Testis (tissue), 3 donors: Measurements from ENCODE around the gene SLC29A1. TPM values are rescaled to one million over a fixed set of nuclear protein-coding genes. Genes with fewer than 3 reads are reported as not detected.

ENCODE experiments used
- DNase-seq: peaks from one replicate; pipeline ENCODE4 v3.0.0-alpha.2; 2019
- H3K27ac ChIP-seq, 2 donors: fragments of 200-600 bp; sonication (generic); one replicate each; pipeline ENCODE4 v1.5.1; 2019
- H3K27me3 ChIP-seq: fragments of 200-600 bp; sonication (generic); one replicate; pipeline ENCODE4 v1.5.1; 2019
- H3K36me3 ChIP-seq: fragments of 200-600 bp; sonication (generic); one replicate; pipeline ENCODE4 v1.5.1; 2017; ENCODE audit warnings: low read depth; ENCODE audit errors: missing control alignments
- H3K4me1 ChIP-seq: fragments of 200-600 bp; sonication (generic); one replicate; pipeline ENCODE4 v1.5.1; 2019
- H3K4me3 ChIP-seq, 2 donors: fragments of 200-600 bp; sonication (generic); one replicate each; pipeline ENCODE4 v1.5.1; 2017 to 2019
- H3K9me3 ChIP-seq: fragments of 200-600 bp; sonication (generic); one replicate; pipeline ENCODE4 v1.5.1; 2017
- CTCF ChIP-seq, 3 experiments: fragments of 450-650 bp in 2 of 3; fragments of 200-600 bp in 1 of 3; sonication (generic) in 1 of 3; IDR thresholded peaks; one replicate each; pipeline ENCODE4 v1.5.1; 2016 to 2019; ENCODE audit warnings: antibody characterized with exemption in 3 of 3, mild to moderate bottlenecking in 2 of 3, moderate library complexity in 1 of 3
- POLR2A ChIP-seq: fragments of 450-650 bp; IDR thresholded peaks from one replicate; pipeline ENCODE4 v1.6.1; 2017; ENCODE audit warnings: antibody characterized with exemption, mild to moderate bottlenecking, moderate library complexity
- WGBS, 2 donors: methylation state at CpG; one replicate each; pipeline ENCODE4 v1.1.5; 2018; 5-methylcytosine and 5-hydroxymethylcytosine counted together
- intact Hi-C: fragments of 100-400 bp; cut with DNase I; formaldehyde crosslinking; loops from one replicate; pipeline ENCODE4 v1.15.1; 2023; ENCODE audit warnings: low total_unique reads
- polyA plus RNA-seq: library from polyadenylated mRNA; stranded (reverse); fragments of 350-450 nt; fragmentation: Illumina TruSeq; extraction: RNeasy Lipid Tissue Mini Kit (QIAGEN cat#74804); gene quantifications from one replicate; pipeline ENCODE4 v1.2.3, GENCODE V29; 2014; ENCODE audit warnings: low read depth, low replicate concordance; ENCODE audit not compliant: insufficient read depth
- total RNA-seq, 2 donors: library from RNA; depleted of rRNA; stranded (reverse); fragments of >200 nt; gene quantifications; one replicate each; pipeline ENCODE4 v1.2.3, GENCODE V29; 2016

The SLC29A1 gene
- total and polyA plus RNA-seq, 3 donors from 2014 or later: 41.2 to 70.0 (median 51.3) TPM

GRCh38 chr6:44228031-44228430 lies 4.6 kb downstream of the SLC29A1 start:
- no peaks in the 10 kb centered on the region for H3K9me3 ChIP-seq
- no peak for TF ChIP-seq POLR2A
- TF ChIP-seq CTCF (IDR thresholded peaks at IDR 0.05): no peak
- no peak overlapping the region for H3K4me3 ChIP-seq
- no peak for DNase-seq
- peaks cover 60% of the 10 kb centered on the region for H3K4me1 ChIP-seq
- no peaks in the 10 kb centered on the region for H3K36me3 ChIP-seq
- intact Hi-C loops: no loop called here
- WGBS, 2 donors: 73 to 93% methylated on average over 6 of the region's 6 CpGs
- no peaks in the 10 kb centered on the region for H3K27me3 ChIP-seq
- H3K27ac ChIP-seq: peak overlapping the region; percentile 44 to 84

GRCh38 chr6:44228433-44228832 lies 5.0 kb downstream of the SLC29A1 start:
- no peak for TF ChIP-seq POLR2A
- TF ChIP-seq CTCF (IDR thresholded peaks at IDR 0.05): no peak
- Histone ChIP-seq H3K4me1 (peaks cover 63% of the 10 kb centered on the region), H3K4me3 (no peak overlapping the region), H3K27me3 (no peaks in the 10 kb centered on the region), H3K36me3 (no peaks in the 10 kb centered on the region), H3K27ac (peak overlapping the region; percentile 44 to 84), H3K9me3 (no peaks in the 10 kb centered on the region)
- DNase-seq: no peak
- intact Hi-C loops: no loop called here
- WGBS, 2 donors: 91 to 100% methylated on average over 3 to 7 of the region's 7 CpGs

GRCh38 chr6:44228836-44229235 lies 5.4 kb downstream of the SLC29A1 start:
- H3K4me3 ChIP-seq: no peak overlapping the region
- intact Hi-C loops: no loop called here
- TF ChIP-seq POLR2A (no peak), CTCF (IDR thresholded peaks at IDR 0.05) (no peak)
- H3K9me3 ChIP-seq: no peaks in the 10 kb centered on the region
- WGBS, 2 donors: 50 to 60% methylated on average over 3 to 5 of the region's 5 CpGs
- H3K4me1 ChIP-seq: peaks cover 66% of the 10 kb centered on the region
- no peaks in the 10 kb centered on the region for H3K36me3 ChIP-seq
- no peak for DNase-seq
- H3K27me3 ChIP-seq: no peaks in the 10 kb centered on the region
- peak overlapping the region; percentile 44 to 84 for H3K27ac ChIP-seq

- peak overlapping the region in 1 of 2 donors; percentile 58 for H3K27ac ChIP-seq
- WGBS, 2 donors: 57 to 67% methylated on average over 11 of the region's 11 CpGs
- intact Hi-C loops: loop anchor here (10.0 kb wide), 1 partner anchor 55 kb away; no protein-coding TSS in a partner anchor
- H3K9me3 ChIP-seq: no peaks in the 10 kb centered on the region
- H3K4me3 ChIP-seq: no peak overlapping the region
- peaks cover 66% of the 10 kb centered on the region for H3K4me1 ChIP-seq
- no peaks in the 10 kb centered on the region for H3K27me3 ChIP-seq
- no peaks in the 10 kb centered on the region for H3K36me3 ChIP-seq
- no peak for TF ChIP-seq CTCF (IDR thresholded peaks at IDR 0.05)
- no peak for TF ChIP-seq POLR2A
- no peak for DNase-seq
Observed at GRCh38 chr6:44229376-44230033, 6.1 kb downstream of the SLC29A1 start.
